Skeletal muscle tissue (tissue), 4 donors: Measurements from ENCODE around the gene ARHGAP18. TPM values are rescaled to one million over a fixed set of nuclear protein-coding genes. Genes with fewer than 3 reads are reported as not detected.

Experiments
- H3K27ac ChIP-seq: one replicate; pipeline ENCODE4 v1.7.0; 2013; ENCODE audit warnings: mild to moderate bottlenecking, low read depth, low read length, inconsistent platforms
- H3K27me3 ChIP-seq, 3 donors: one replicate each; pipeline ENCODE4 v1.7.0; 2013; ENCODE audit warnings: low read length in 3 of 3; ENCODE audit not compliant: control insufficient read depth in 3 of 3, insufficient read depth in 3 of 3
- H3K36me3 ChIP-seq, 3 donors: one replicate each; pipeline ENCODE4 v1.7.0; 2013; ENCODE audit warnings: low read length in 3 of 3; ENCODE audit not compliant: control insufficient read depth in 3 of 3, insufficient read depth in 3 of 3
- H3K4me1 ChIP-seq, 3 donors: one replicate each; pipeline ENCODE4 v1.7.0; 2013; ENCODE audit warnings: low read length in 3 of 3, mild to moderate bottlenecking in 3 of 3; ENCODE audit not compliant: control insufficient read depth in 3 of 3, insufficient read depth in 3 of 3
- H3K4me3 ChIP-seq, 3 donors: one replicate each; pipeline ENCODE4 v1.7.0; 2013; ENCODE audit warnings: low read length in 3 of 3
- H3K9ac ChIP-seq, 3 donors: one replicate each; pipeline ENCODE4 v1.7.0; 2013; ENCODE audit warnings: low read length in 3 of 3, mild to moderate bottlenecking in 3 of 3, moderate library complexity in 2 of 3, low read depth in 1 of 3
- H3K9me3 ChIP-seq, 3 donors: one replicate each; pipeline ENCODE4 v1.7.0; 2013; ENCODE audit warnings: low read length in 3 of 3; ENCODE audit not compliant: control insufficient read depth in 3 of 3
- total RNA-seq: library from RNA; depleted of rRNA; stranded (reverse); fragments of >200 nt; gene quantifications from one replicate; pipeline ENCODE4 v1.2.3, GENCODE V29; 2014
- donor health status: Osteomylitis.

Gene ARHGAP18
- total RNA-seq, 1 donor from 2014 or later, result 12.5 TPM

- Histone ChIP-seq H3K27ac (no peak overlapping the region), H3K4me3 (no peak overlapping the region), H3K4me1 (peaks cover 0 to 5% (median 2%) of the 10 kb centered on the region in 3 donors), H3K9me3 (no peaks in the 10 kb centered on the region), H3K36me3 (no peaks in the 10 kb centered on the region), H3K9ac (no peak overlapping the region), H3K27me3 (no peaks in the 10 kb centered on the region)
These were observed 16.7 kb upstream of the ARHGAP18 start for GRCh38 chr6:129726650-129727049.

DNA sequence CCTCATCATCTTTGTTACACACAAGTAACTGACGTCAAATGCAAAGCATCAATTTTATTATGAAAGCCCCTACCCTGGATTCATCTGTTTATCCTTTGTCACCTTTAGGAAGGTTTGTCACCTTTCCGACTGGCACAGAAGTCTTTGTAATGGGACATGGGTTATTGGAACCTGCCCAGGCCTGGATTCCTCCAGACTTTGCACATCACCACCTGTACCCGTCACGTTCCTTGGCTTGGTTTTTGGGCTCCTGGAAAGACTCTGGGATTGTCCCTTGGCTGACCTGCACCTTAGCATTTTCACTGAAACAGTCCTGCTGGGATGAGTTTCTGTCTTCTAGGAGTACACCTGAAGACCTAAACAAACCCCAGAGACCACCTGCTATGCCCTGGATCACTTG lies 15.4 kb upstream of the ARHGAP18 start:
- Histone ChIP-seq H3K9ac (no peak overlapping the region), H3K27me3 (no peaks in the 10 kb centered on the region), H3K27ac (no peak overlapping the region), H3K36me3 (no peaks in the 10 kb centered on the region), H3K9me3 (no peaks in the 10 kb centered on the region), H3K4me1 (peaks cover 0 to 5% (median 2%) of the 10 kb centered on the region in 3 donors), H3K4me3 (no peak overlapping the region)

- Histone ChIP-seq H3K9ac (no peak overlapping the region), H3K36me3 (no peaks in the 10 kb centered on the region), H3K27me3 (no peaks in the 10 kb centered on the region), H3K4me1 (peaks cover 0 to 6% (median 0%) of the 10 kb centered on the region in 3 donors), H3K9me3 (no peaks in the 10 kb centered on the region), H3K27ac (no peak overlapping the region), H3K4me3 (no peak overlapping the region)
These were observed 9.7 kb upstream of the ARHGAP18 start for GRCh38 chr6:129719692-129720091.

- Histone ChIP-seq H3K27me3 (no peaks in the 10 kb centered on the region), H3K27ac (no peak overlapping the region)
These were observed 7.3 kb upstream of the ARHGAP18 start for GRCh38 chr6:129717277-129717676.

DNA sequence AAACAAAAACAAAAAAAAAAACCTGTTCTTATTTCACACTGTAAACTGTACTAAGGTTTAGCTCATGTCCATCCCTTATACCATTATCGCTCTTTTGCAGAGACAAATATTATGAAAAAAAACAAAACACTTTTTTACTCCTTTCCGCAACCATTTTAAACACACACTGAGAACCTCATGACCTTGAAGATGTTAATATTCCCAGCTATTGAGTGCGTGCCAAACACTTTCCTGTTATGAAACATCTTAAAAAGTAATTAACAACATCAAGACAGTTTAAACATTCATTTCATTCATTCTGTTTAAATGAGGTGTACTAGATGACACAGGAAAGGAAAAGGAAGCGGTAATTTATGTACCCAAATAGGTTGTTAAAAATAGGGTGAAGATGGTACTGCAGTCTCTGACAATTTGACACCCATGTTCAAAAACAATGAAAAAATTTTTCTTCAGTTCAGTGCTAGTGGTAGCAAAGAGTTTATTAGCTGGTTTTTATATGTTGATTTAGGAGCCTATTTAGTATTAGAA lies 3.9 kb upstream of the ARHGAP18 start:
- no peak overlapping the region for H3K4me3 ChIP-seq
- H3K9me3 ChIP-seq, result no peaks in the 10 kb centered on the region
- no peaks in the 10 kb centered on the region for H3K36me3 ChIP-seq
- no peak overlapping the region for H3K9ac ChIP-seq
- no peak overlapping the region for H3K27ac ChIP-seq
- peaks cover 3 to 12% (median 11%) of the 10 kb centered on the region in 3 donors for H3K4me1 ChIP-seq
- H3K27me3 ChIP-seq, result no peaks in the 10 kb centered on the region

More at GRCh38 chr6:129717277-129717676, 7.3 kb upstream of the ARHGAP18 start:
- Histone ChIP-seq H3K9me3 (no peaks in the 10 kb centered on the region), H3K4me3 (no peak overlapping the region), H3K36me3 (no peaks in the 10 kb centered on the region), H3K4me1 (peaks cover 0 to 6% (median 0%) of the 10 kb centered on the region in 3 donors), H3K9ac (no peak overlapping the region)

DNA sequence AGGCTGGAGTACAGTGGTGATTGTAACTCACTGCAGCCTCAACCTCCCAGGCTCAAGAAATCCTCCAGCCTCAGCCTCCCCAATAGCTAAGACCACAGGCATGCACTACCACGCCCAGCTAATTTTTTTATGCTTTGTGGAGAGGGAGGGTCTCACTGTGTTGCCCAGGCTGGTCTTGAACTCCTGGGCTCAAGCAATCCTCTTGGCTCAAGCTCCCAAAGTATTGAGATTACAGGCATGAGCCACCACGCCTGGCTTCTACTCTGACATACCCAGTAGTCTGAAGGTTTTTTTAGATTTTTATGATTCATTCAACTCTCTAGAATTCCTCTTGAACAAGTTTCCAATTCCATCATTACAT lies 1.3 kb upstream of the ARHGAP18 start:
- H3K9ac ChIP-seq, result no peak overlapping the region

GRCh38 chr6:129710450-129711270 lies 683 bp upstream of the ARHGAP18 start:
- peaks cover 0 to 4% (median 0%) of the 10 kb centered on the region in 3 donors for H3K36me3 ChIP-seq
- H3K4me1 ChIP-seq, result peaks cover 11 to 22% (median 19%) of the 10 kb centered on the region in 3 donors
- H3K4me3 ChIP-seq, result peak overlapping the region; percentile 85 to 94 (median 91)
- no peaks in the 10 kb centered on the region for H3K27me3 ChIP-seq
- H3K27ac ChIP-seq, result peak overlapping the region; percentile 74
- peak overlapping the region; percentile 78 to 92 (median 92) for H3K9ac ChIP-seq
- H3K9me3 ChIP-seq, result no peaks in the 10 kb centered on the region

More for the DNA sequence above, 1.3 kb upstream of the ARHGAP18 start:
- Histone ChIP-seq H3K4me3 (no peak overlapping the region), H3K9me3 (no peaks in the 10 kb centered on the region), H3K36me3 (peaks cover 0 to 2% (median 0%) of the 10 kb centered on the region in 3 donors), H3K27me3 (no peaks in the 10 kb centered on the region), H3K4me1 (peaks cover 11 to 22% (median 19%) of the 10 kb centered on the region in 3 donors), H3K27ac (no peak overlapping the region)

- Histone ChIP-seq H3K27me3 (no peaks in the 10 kb centered on the region), H3K27ac (peak overlapping the region; percentile 74), H3K4me3 (peak overlapping the region; percentile 85 to 94 (median 91)), H3K4me1 (peaks cover 11 to 22% (median 19%) of the 10 kb centered on the region in 3 donors), H3K36me3 (peaks cover 0 to 4% (median 0%) of the 10 kb centered on the region in 3 donors), H3K9ac (peak overlapping the region; percentile 78 to 92 (median 92)), H3K9me3 (no peaks in the 10 kb centered on the region)
These were observed 695 bp downstream of the ARHGAP18 start for GRCh38 chr6:129709196-129709768.

DNA sequence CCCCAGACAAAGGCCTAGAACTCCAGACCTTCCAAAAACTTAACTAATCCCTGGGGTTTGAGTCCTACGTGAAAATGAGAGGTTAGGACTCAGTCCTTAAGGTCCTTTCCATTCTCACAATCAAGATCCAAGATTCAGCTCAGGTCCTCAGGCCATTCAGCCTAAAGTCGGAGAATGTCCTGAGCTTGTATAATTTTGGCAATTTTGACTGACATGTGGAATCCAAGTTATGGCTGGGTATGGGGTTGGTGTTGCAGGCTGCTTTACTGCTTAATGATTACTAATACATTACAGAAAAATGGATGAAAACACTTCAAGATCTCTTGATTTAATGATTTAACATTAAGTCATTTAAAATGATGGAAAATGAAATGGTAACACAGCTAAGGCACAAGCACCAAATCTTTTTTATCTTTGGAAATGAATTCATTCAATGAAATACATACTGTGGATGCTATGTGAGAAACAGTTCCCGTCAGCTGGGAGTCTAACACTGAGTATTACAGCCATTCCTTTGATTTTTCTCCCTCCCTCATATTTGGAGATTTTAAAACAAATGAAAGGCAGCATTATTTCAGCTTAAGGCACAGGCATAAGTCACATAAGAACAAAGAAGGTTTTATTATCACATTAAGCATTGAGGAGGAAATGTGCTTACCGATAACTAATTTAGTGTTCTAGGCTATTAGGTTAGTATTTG lies 1.3 kb downstream of the ARHGAP18 start:
- Histone ChIP-seq H3K4me3 (peak overlapping the region; percentile 85 to 94 (median 91)), H3K27ac (peak overlapping the region; percentile 74), H3K36me3 (peaks cover 0 to 4% (median 0%) of the 10 kb centered on the region in 3 donors), H3K27me3 (no peaks in the 10 kb centered on the region), H3K9ac (peak overlapping the region; percentile 78 to 92 (median 92)), H3K9me3 (no peaks in the 10 kb centered on the region), H3K4me1 (peaks cover 11 to 22% (median 19%) of the 10 kb centered on the region in 3 donors)
